SH-SY5Y (cell line): ENCODE measurements around the gene CELF2.

ENCODE experiments used
- GATA2 ChIP-seq: IDR thresholded peaks from 2 replicates; pipeline ENCODE4 v1.6.1; 2011; ENCODE audit warnings: mild to moderate bottlenecking, low read depth, low read length
- GATA3 ChIP-seq: IDR thresholded peaks from 2 replicates; pipeline ENCODE4 v1.6.1; 2011; ENCODE audit warnings: low read depth, mild to moderate bottlenecking, low read length, moderate library complexity

DNA sequence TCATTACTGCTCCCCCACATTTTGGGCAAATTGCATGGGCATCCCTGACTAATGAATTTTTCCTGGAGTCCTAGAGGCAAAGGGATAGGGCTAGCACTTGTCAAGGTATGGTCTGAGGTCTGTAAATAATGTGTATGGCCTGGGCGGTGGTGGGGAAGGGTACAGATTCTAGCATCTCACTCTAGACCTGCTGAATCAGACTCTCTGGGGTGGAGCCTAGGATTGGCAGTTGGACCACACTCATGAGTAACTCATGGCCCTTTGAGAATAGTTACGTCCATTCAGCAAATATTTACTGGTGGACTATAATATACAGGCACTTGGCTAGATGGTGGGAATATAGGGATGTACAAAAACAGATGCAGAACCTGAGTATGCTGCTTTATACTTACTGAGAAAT is 118.0 kb downstream of the CELF2 start:
- no peak for TF ChIP-seq GATA2
- no peak for TF ChIP-seq GATA3
